Stimulated activated naive CD8-positive, alpha-beta T cell treated with anti-CD3 and anti-CD28 coated beads, Interleukin-15, Interleukin-2, amounts not matched to agents 100 U/mL and 50 U/mL, for 24 hours (primary cell): ENCODE data around the gene FAM184B.

Experiments
- ATAC-seq: fragments of 150-1000 bp; cut with Tn5 transposase; one replicate; pipeline ENCODE4 v1.10.0; 2021
- DNase-seq: peaks from one replicate; pipeline ENCODE4 v3.0.0; 2021

FAM184B gene

GRCh38 chr4:17773135-17773698 is 8.2 kb downstream of the FAM184B start:
- ATAC-seq, result no peak
- no peak for DNase-seq

GRCh38 chr4:17771284-17771908 is 10.0 kb downstream of the FAM184B start:
- DNase-seq (no peak), ATAC-seq (no peak)

DNA sequence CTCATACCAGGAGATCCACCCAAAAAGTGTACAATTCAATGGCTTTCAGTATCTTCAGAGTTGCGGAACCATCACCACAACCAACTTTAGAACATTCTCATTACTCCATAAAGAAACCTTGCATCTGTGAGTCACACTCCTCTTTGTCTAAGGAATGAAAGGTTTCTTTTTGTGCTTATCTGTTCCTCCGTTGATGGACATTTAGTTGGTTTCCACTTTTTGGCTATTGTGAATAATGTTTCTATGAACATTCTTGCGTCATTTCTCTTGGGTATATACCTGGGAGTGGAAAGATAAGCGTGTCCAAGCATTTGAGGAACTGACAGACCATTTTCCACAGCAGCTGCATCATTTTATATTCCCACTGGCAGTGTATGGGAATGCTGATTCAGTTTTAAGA is 10.6 kb downstream of the FAM184B start:
- no peak for DNase-seq

DNA sequence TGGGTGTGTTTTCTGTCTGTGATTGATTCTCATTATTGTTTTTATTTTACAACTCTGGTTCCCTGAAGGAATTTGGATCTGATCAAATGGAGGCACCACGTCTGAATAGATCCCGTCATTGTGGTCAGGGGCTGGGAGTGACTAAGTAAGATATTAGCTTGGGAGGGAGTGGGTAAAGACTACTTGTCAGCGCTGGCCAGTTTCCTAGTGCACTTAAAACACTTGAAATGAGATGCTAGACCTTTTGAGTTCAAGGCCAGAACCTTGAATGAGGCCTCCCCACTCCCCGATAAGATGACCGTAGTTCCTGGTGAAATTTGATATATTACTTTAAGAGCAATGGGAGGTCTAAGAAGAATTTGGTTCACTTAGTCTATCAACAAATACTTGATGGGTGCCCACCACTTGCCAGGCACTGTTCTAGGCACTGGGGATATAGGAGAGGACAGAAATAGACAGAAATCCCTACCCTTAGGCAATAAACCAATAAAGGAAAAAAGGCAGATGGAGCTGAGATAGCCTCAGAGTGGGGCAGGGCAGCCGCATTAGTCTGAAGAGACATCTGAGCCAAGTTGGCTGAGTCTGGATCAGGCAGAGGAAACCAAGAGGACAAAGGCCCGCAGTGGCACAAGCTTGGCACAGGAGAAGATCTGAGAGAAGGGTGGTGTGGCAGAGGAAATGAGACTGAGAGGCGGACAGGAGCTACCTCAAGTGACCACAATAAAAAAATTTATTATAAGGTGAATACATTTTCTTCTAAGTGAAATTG is 11.8 kb downstream of the FAM184B start:
- DNase-seq (no peak), ATAC-seq (no peak)

More for the DNA sequence above, 10.6 kb downstream of the FAM184B start:
- no peak for ATAC-seq

DNA sequence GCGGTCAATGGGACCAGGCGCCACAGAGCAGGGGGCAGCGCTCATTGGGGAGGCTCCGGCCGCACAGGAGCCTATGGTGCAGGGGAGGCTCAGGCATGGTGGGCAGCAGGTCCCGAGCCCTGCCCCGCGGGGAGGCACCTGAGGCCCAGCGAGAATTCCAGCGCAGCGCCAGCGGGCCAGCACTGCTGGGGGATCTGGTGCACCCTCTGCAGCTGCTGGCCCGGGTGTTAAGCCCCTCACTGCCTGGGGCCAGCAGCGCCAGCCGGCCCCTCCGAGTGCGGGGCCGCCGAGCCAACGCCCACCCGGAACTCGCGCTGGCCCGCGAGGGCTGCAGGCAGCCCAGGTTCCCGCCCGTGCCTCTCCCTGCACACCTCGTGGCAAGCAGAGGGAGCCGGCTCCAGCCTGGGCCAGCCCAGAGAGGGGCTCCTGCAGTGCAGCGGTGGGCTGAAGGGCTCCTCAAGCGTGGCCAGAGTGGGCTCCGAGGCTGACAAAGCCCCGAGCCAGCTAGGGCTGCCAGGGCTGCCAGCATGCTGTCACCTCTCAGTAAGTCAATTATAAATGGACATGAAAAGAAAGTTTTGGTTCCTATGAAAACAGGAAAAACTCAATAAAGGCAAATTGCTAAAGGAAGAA is 14.5 kb downstream of the FAM184B start:
- no peak for ATAC-seq
- DNase-seq, result no peak

DNA sequence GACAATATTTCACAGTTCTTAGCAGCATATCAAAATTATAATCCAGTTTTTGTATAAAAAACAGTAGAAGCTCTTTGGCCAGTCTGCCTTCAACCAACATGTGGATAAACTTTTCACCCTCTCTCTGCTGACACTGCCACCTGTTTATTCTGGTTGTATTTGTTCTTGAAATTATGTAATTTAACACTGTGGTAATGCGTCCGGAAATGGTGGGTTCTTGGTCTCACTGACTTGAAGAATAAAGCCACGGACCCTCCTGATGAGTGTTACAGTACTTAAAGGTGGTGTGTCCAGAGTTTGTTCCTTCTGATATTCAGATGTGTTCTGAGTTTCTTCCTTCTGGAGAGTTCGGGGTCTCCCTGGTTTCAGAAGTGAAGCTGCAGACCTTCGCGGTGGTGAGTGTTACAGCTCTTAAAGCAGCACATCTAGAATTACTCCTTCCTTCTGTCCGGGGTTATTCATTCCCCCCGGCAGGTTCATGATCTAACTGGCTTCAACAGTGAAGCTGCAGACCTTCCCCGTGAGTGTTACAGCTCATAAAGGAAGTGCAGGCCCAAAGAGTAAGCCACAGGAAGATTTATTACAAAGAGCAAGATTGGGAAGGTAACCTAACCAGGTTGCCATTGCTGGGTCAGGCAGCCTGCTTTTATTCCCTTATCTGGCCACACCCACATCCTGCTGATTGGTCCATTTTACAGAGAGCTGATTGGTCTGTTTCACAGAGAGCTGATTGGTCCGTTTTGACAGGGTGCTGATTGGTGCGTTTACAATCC is 15.7 kb downstream of the FAM184B start:
- DNase-seq (no peak), ATAC-seq (no peak)

DNA sequence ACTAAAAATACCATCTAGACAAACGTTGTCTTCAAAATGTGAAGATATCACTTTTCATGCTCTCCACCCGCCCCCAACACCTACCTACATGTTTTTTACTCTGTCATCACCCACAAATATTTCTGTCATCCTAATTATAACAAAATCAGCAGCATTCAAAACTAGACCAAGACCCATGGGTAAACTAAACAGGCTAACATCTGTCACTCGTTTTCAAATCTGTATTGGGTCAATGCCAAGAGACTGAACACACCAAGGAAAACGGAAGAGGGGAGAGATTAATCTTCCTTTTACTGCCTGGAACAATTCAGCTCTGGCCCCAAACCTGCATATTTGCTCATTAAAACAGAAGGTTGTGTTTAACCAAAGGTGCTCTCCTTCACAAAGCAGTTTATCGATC is 17.5 kb downstream of the FAM184B start:
- no peak for DNase-seq
- ATAC-seq, result no peak

DNA sequence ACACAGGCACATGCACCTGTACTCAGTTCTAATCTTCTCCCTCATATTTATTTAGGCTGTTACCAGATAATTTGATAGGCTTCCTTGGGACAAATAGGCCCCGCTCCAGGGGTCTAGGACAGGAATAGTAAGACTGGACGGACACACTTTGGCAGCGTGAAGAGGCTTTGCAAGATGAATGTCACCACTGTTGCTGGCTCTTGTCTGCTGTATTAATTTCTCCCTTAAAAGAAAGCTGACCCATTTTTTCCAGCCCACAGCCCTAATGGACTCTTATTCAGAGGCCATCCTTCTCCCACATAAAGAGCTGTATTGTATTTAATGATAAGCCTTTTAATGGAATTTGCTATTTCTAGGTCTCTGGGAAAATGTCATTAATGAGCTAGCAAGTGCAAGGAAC is 18.0 kb downstream of the FAM184B start:
- ATAC-seq (no peak), DNase-seq (no peak)

DNA sequence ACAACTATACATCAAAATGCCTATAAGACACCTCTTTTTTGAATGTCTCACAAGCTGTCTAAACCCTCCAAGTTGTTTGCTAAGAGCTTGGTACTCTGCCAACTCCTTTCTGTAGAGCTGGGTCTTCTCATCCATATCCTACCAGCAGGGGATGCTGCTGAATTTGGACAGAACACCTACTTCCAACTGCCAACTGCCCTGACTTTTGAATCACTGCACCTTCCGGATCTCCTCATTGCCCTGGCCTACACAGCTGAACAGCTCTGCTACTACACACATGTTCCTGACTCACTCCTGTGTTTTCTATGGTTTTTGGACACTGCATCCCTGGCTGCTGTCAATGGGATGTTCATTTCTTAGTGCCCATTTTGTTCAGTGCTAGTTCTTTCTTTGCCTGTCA is 18.7 kb downstream of the FAM184B start:
- no peak for ATAC-seq
- DNase-seq, result no peak

GRCh38 chr4:17761062-17761461 is 20.4 kb downstream of the FAM184B start:
- ATAC-seq, result no peak
- DNase-seq, result no peak

DNA sequence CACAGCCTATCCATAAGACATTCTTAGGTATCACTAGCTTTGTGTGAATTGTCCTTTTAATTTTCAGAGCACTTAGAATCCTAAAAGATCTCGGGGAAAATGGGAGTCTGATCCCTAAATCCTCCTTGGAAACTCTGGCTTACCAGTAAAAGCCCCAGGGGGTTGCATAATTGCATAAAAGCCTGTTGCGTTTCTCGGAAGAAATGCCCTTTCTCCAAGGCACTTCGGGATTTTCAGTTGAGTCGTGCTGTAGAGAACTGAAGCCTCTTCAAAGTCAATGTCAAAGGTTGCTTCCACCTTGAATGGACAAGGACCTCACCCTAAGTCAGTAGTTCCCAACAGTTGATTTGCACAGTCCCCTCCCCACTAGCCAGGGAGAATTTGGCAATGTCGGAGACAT is 20.8 kb downstream of the FAM184B start:
- ATAC-seq, result no peak
- DNase-seq, result no peak

DNA sequence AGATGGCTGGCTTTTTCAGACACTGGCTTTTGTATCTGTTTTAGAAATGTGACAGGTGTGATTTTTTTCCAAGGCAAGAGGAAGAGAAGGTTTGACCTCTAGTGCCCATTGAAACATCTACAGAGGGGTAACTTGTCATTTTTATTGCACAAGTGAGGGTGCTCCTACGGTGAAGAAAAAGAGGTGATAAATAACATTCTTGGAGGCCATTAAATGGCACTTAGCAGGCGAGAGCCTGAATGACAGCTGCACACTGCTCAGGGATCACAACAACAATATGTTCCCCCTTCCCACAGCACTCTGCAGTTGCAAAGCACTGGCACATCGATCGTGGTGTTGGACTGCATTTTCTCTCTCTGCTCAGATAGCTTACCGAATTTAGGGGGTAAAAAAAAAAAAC is 22.9 kb downstream of the FAM184B start:
- DNase-seq (no peak), ATAC-seq (no peak)

- ATAC-seq (no peak), DNase-seq (no peak)
Measured at GRCh38 chr4:17757621-17758020, 23.8 kb downstream of the FAM184B start.

DNA sequence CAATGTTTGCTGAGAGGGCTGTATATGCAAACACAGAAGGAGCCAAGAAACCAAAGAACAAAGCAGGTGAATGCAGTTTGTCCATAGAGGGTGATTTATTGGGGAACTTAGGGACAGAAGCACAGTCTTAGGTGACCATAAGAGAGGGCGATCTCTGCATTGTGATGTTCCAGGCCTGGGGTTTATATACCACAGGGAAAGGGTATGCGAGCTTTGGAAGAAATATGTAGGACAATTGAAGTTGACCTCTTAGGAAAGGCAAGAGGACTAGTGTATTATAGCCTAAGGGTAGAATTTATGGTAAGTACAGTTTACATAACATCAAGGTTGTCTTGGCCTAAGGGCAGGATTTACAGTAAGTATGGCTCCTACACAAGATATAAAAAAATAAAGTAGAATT is 27.8 kb downstream of the FAM184B start:
- ATAC-seq (no peak), DNase-seq (no peak)

- no peak for DNase-seq
- no peak for ATAC-seq
Measured at GRCh38 chr4:17740702-17741101, 40.7 kb downstream of the FAM184B start.

DNA sequence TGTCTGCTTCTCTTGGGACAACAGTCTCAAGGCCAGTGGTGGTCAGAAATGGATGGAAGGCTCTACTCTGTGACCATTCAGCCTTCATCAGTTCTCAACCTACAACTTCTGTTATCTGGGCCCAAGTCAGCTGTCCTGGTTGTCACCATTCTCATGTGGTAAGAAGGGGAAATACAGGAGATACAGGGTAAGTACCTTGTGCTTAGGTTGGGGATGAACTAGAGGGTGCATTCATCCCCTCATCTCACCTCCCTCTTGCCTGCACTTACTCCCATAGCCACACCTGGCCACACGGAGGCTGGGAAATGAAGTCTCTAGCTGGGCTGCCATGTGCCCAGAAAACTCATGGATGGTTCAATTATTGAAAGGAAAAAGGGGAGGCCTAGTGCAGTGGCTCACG is 44.9 kb downstream of the FAM184B start:
- no peak for DNase-seq
- no peak for ATAC-seq

DNA sequence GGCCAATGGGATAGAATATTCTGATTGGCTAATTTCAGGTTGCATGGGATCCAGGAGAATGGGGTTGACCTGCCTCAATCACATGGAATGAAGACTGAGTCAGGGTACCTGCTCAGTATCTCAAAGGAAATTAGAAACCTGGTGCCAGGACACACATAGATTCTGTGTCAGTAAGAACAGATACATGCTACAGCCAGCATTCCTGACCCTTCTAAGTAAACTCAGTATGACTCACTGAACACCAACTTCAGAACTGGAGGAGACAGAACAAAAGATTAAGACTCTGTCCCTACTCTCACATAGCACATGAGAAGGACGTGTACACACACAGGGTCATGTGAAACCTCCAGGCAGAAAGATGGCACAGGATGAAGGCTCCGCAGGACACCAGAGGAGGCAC is 54.5 kb downstream of the FAM184B start:
- no peak for ATAC-seq

DNA sequence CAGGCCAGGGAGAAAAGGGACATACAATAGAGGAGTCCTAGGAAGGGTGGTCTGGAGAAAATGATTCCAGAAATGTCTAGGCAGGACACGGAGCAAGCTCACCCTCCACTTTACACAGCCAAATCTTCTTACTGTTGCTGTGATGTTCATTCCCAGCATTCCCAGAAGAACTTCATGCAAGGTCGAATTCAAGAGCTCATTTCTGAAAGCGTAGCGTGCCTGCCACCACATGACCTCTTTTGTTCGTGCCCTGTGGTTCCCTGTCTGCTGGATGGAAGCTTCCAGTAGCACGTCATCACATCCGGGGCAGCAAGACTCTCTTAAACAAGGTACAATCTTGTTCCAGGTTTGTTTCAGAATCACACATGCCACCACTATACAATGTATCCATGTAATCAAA is 57.8 kb downstream of the FAM184B start:
- no peak for DNase-seq

More for the DNA sequence above, 54.5 kb downstream of the FAM184B start:
- no peak for DNase-seq

GRCh38 chr4:17722356-17722700 is 59.1 kb downstream of the FAM184B start:
- no peak for DNase-seq
- no peak for ATAC-seq

More for the DNA sequence above, 57.8 kb downstream of the FAM184B start:
- no peak for ATAC-seq

GRCh38 chr4:17721496-17722355 is 59.7 kb downstream of the FAM184B start:
- no peak for DNase-seq
- ATAC-seq, result no peak

- DNase-seq (no peak), ATAC-seq (no peak)
Measured at GRCh38 chr4:17719106-17719505, 62.3 kb downstream of the FAM184B start.

DNA sequence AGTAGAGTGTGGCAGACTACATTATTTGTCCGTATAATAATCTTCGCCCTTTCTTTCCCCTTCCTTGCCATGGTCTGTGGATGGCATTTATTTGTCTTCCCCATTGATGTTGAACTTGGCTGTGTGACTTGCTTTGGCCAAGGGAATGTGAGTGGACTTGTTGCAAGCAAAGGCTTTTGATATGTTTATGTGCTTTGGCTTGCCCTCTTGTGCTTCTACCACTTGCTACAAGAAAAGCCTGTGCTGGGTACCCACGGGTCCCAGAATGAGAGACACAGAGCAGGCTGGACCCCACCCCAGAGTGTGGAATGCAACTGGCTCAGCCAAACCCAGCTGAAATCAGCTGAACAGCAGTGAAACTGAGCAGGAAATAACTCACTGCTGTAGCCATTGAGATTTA is 63.0 kb downstream of the FAM184B start:
- ATAC-seq, result no peak
- no peak for DNase-seq
